K562 (cell line): Measurements from ENCODE around the gene TMEM150A. TPM values are rescaled to one million over a fixed set of nuclear protein-coding genes. Genes with fewer than 3 reads are reported as not detected.
A peak's percentile ranks its signal among the peaks of the same experiment; 100 is the strongest.

Source experiments
- CBX8 ChIP-seq: fragments of 200-600 bp; sonication (generic); IDR thresholded peaks from 2 replicates; pipeline ENCODE4 v1.6.1; 2012; ENCODE audit warnings: borderline replicate concordance, mixed run types, low read depth, mild to moderate bottlenecking, moderate library complexity, mixed read lengths, low read length, control low read depth, inconsistent platforms; ENCODE audit not compliant: poor library complexity, severe bottlenecking; ENCODE audit errors: extremely low read depth
- CHD2 ChIP-seq: IDR thresholded peaks from 2 replicates; pipeline ENCODE4 v1.6.1; 2011; ENCODE audit warnings: low read depth, low read length
- COPS2 ChIP-seq: fragments of 450-650 bp; conservative IDR thresholded peaks from 2 replicates; pipeline ENCODE4 v1.6.1; 2016; ENCODE audit warnings: mild to moderate bottlenecking, moderate library complexity
- DPF2 ChIP-seq: fragments of 450-650 bp; IDR thresholded peaks from 2 replicates; pipeline ENCODE4 v1.6.1; 2016
- E4F1 ChIP-seq: fragments of 250-450 bp; sonication (Bioruptor Pico); IDR thresholded peaks from 2 replicates; pipeline ENCODE4 v1.5.0; 2021; ENCODE audit warnings: mild to moderate bottlenecking, borderline replicate concordance
- EGR1 ChIP-seq: fragments of 450-650 bp; conservative IDR thresholded peaks from 2 replicates; pipeline ENCODE4 v1.6.1; 2017; ENCODE audit warnings: mild to moderate bottlenecking
- FOXA1 ChIP-seq: fragments of 450-650 bp; IDR thresholded peaks from 2 replicates; pipeline ENCODE4 v1.6.1; 2016; ENCODE audit warnings: mild to moderate bottlenecking, borderline replicate concordance
- FOXM1 ChIP-seq, 2 experiments: fragments of 450-650 bp in 1 of 2; sonication (generic) in 1 of 2; formaldehyde crosslinking in 1 of 2; IDR thresholded peaks; 2 replicates each; pipeline versions ENCODE4 v1.6.1 to v1.9.0; 2017 to 2022; ENCODE audit warnings: low read depth in 2 of 2, mild to moderate bottlenecking in 2 of 2, missing genetic modification reagents in 1 of 2, moderate library complexity in 1 of 2
- GTF2F1 ChIP-seq: IDR thresholded peaks from 2 replicates; pipeline ENCODE4 v1.6.1; 2011; ENCODE audit warnings: low read depth, low read length, improper control_type of control experiment
- KDM1A ChIP-seq, 2 experiments: fragments of 450-650 bp; IDR thresholded peaks; 2 replicates each; pipeline ENCODE4 v1.6.1; 2016; ENCODE audit warnings: mild to moderate bottlenecking in 2 of 2
- MCM7 ChIP-seq, 2 experiments: fragments of 450-650 bp; IDR thresholded peaks; 2 replicates each; pipeline ENCODE4 v1.6.1; 2016 to 2018
- MTA2 ChIP-seq: fragments of 450-650 bp; IDR thresholded peaks from 2 replicates; pipeline ENCODE4 v1.6.1; 2016; ENCODE audit warnings: low read depth
- RBM25 ChIP-seq: fragments of 200-400 bp; formaldehyde crosslinking; IDR thresholded peaks from 2 replicates; pipeline ENCODE4 v1.6.1; 2018; ENCODE audit warnings: low read length, low read depth, moderate library complexity; ENCODE audit not compliant: severe bottlenecking
- RFX7 ChIP-seq: fragments of 250-450 bp; sonication (Bioruptor Pico); IDR thresholded peaks from 2 replicates; pipeline ENCODE4 v1.5.1; 2021; ENCODE audit warnings: mild to moderate bottlenecking
- SETDB1 ChIP-seq: IDR thresholded peaks from one replicate; pipeline ENCODE4 v1.6.1; 2012; ENCODE audit warnings: low read length, control low read depth, inconsistent platforms
- SRSF3 ChIP-seq: fragments of 200-400 bp; formaldehyde crosslinking; IDR thresholded peaks from 2 replicates; pipeline ENCODE4 v1.6.1; 2016; ENCODE audit warnings: mild to moderate bottlenecking, low read length, moderate library complexity; ENCODE audit not compliant: insufficient read depth
- U2AF1 ChIP-seq: fragments of 200-400 bp; formaldehyde crosslinking; optimal IDR thresholded peaks from 2 replicates; pipeline ENCODE3; 2017; ENCODE audit warnings: mild to moderate bottlenecking, low read depth, low read length, moderate library complexity
- VEZF1 ChIP-seq: fragments of 200-800 bp; sonication (Bioruptor generic); IDR thresholded peaks from 2 replicates; pipeline ENCODE4 v1.6.1; 2017; ENCODE audit warnings: missing genetic modification characterization, missing compliant biosample characterization
- ZNF511 ChIP-seq: sonication (generic); formaldehyde crosslinking; IDR thresholded peaks from 2 replicates; pipeline ENCODE4 v1.8.0; 2022; ENCODE audit warnings: mild to moderate bottlenecking, missing genetic modification reagents
- ZNF518B ChIP-seq: fragments of 250-450 bp; sonication (Bioruptor Pico); IDR thresholded peaks from 2 replicates; pipeline ENCODE4 v1.5.0; 2021; ENCODE audit warnings: mild to moderate bottlenecking, moderate library complexity
- ZNF668 ChIP-seq: fragments of 250-450 bp; sonication (Bioruptor Pico); IDR thresholded peaks from 2 replicates; pipeline ENCODE4 v1.8.0; 2022; ENCODE audit warnings: mild to moderate bottlenecking, inconsistent platforms
- ZNF707 ChIP-seq: fragments of 250-450 bp; sonication (Bioruptor Pico); conservative IDR thresholded peaks from 2 replicates; pipeline ENCODE4 v1.8.0; 2022; ENCODE audit warnings: inconsistent platforms, mild to moderate bottlenecking, moderate library complexity
- ZNF780A ChIP-seq: fragments of 250-450 bp; sonication (Bioruptor Pico); IDR thresholded peaks from 2 replicates; pipeline ENCODE4 v1.5.0; 2021; ENCODE audit warnings: mild to moderate bottlenecking
- polyA plus RNA-seq, 8 experiments: library from polyadenylated mRNA; depleted of rRNA in 4 of 8; stranded (reverse) in 5 of 8; unstranded in 3 of 8; fragments of >200 nt; fragmentation: Nextera tagmentation in 2 of 8; fragmentation: Illumina TruSeq in 1 of 8; extraction: Ambion mirVana in 2 of 8; extraction: Trizol in 1 of 8; gene quantifications; 2 replicates each; pipeline versions ENCODE4 v1.2.1 to v1.2.3, GENCODE V29; 2011 to 2014; ENCODE audit warnings: inconsistent platforms in 1 of 8, missing spikeins in 1 of 8
- total RNA-seq, 7 experiments: library from RNA; depleted of rRNA in 6 of 7; stranded (reverse); fragments of >200 nt in 6 of 7; fragmentation: Illumina TruSeq in 2 of 7; extraction: Trizol in 2 of 7; gene quantifications; 2 replicates each; pipeline versions ENCODE4 v1.2.1 to v1.2.3, GENCODE V29; 2011 to 2021; ENCODE audit warnings: low replicate concordance in 1 of 7

TMEM150A gene
- total and polyA plus RNA-seq, 9 of the 15 experiments (the other 6 are each of a cell fraction or from before 2014, with no cell fraction given): 3.9 to 17.1 (median 8.4) TPM

GRCh38 chr2:85588645-85589044 is 13.9 kb downstream of the TMEM150A start (continued):
- TF ChIP-seq VEZF1 (CRISPR knock-in tag) (no peak), KDM1A (IDR thresholded peaks at IDR 0.05) (peak; percentile 70 to 74; a peak in 3 of 4 replicates), SETDB1 (no peak), CBX8 (no peak), RFX7 (CRISPR knock-in tag) (no peak), ZNF518B (CRISPR knock-in tag) (no peak), ZNF511 (CRISPR knock-in tag) (no peak), ZNF707 (CRISPR knock-in tag) (no peak), COPS2 (no peak), GTF2F1 (no peak), ZNF780A (CRISPR knock-in tag) (no peak), CHD2 (no peak), FOXM1 (IDR thresholded peaks at IDR 0.05; ENCODE audit: low read depth) (no peak), FOXM1 (CRISPR knock-in tag; IDR thresholded peaks at IDR 0.05; ENCODE audit: low read depth) (no peak), MCM7 (IDR thresholded peaks at IDR 0.05) (no peak), DPF2 (peak; percentile 26; the same call in 1 of the 2 replicates), U2AF1 (no peak), MTA2 (no peak), EGR1 (peak; percentile 76), ZNF668 (CRISPR knock-in tag) (no peak), E4F1 (CRISPR knock-in tag) (no peak), RBM25 (no peak), FOXA1 (no peak), SRSF3 (no peak)
